HEK293 (cell line): Measurements from ENCODE around the gene ZIC5.
A peak's percentile ranks its signal among the peaks of the same experiment; 100 is the strongest.

Experiments used
- BCL11B ChIP-seq: fragments of 450-650 bp; formaldehyde crosslinking; IDR thresholded peaks from 2 replicates; pipeline ENCODE4 v1.5.1; 2016; ENCODE audit warnings: low read depth, missing biosample characterization, missing genetic modification characterization
- GLI4 ChIP-seq: fragments of 450-650 bp; formaldehyde crosslinking; IDR thresholded peaks from 2 replicates; pipeline ENCODE4 v1.5.1; 2016; ENCODE audit warnings: missing biosample characterization, missing genetic modification characterization
- IKZF3 ChIP-seq: fragments of 450-650 bp; IDR thresholded peaks from 2 replicates; pipeline ENCODE4 v1.5.0; 2018; ENCODE audit warnings: missing biosample characterization, mild to moderate bottlenecking, missing genetic modification characterization, moderate library complexity
- KLF17 ChIP-seq: fragments of 450-650 bp; formaldehyde crosslinking; IDR thresholded peaks from 2 replicates; pipeline ENCODE4 v1.5.1; 2016; ENCODE audit warnings: missing biosample characterization, missing genetic modification characterization
- OVOL3 ChIP-seq: fragments of 450-650 bp; formaldehyde crosslinking; IDR thresholded peaks from 2 replicates; pipeline ENCODE4 v1.5.1; 2016; ENCODE audit warnings: missing biosample characterization, missing genetic modification characterization
- YY1 ChIP-seq: fragments of 450-650 bp; formaldehyde crosslinking; IDR thresholded peaks from 2 replicates; pipeline ENCODE4 v1.5.1; 2018; ENCODE audit warnings: missing biosample characterization, missing genetic modification characterization
- ZEB2 ChIP-seq: fragments of 450-650 bp; formaldehyde crosslinking; IDR thresholded peaks from 2 replicates; pipeline ENCODE4 v1.5.1; 2016; ENCODE audit warnings: missing biosample characterization, missing genetic modification characterization
- ZNF112 ChIP-seq: fragments of 450-650 bp; formaldehyde crosslinking; IDR thresholded peaks from 2 replicates; pipeline ENCODE4 v1.5.0; 2017; ENCODE audit warnings: missing biosample characterization, missing genetic modification characterization
- ZNF18 ChIP-seq: fragments of 450-650 bp; formaldehyde crosslinking; IDR thresholded peaks from 2 replicates; pipeline ENCODE4 v1.5.1; 2016; ENCODE audit warnings: missing biosample characterization, missing genetic modification characterization
- ZNF324 ChIP-seq: fragments of 450-650 bp; formaldehyde crosslinking; IDR thresholded peaks from 2 replicates; pipeline ENCODE4 v1.5.1; 2016; ENCODE audit warnings: missing biosample characterization, missing genetic modification characterization
- ZNF394 ChIP-seq: fragments of 450-650 bp; formaldehyde crosslinking; IDR thresholded peaks from 2 replicates; pipeline ENCODE4 v1.5.1; 2016; ENCODE audit warnings: missing biosample characterization, missing genetic modification characterization, mild to moderate bottlenecking, moderate library complexity, borderline replicate concordance
- ZNF521 ChIP-seq: fragments of 450-650 bp; formaldehyde crosslinking; IDR thresholded peaks from 2 replicates; pipeline ENCODE4 v1.5.1; 2017; ENCODE audit warnings: missing biosample characterization, mild to moderate bottlenecking, missing genetic modification characterization
- ZNF555 ChIP-seq: fragments of 450-650 bp; formaldehyde crosslinking; conservative IDR thresholded peaks from 2 replicates; pipeline ENCODE4 v1.5.1; 2017; ENCODE audit warnings: missing biosample characterization, mild to moderate bottlenecking, missing genetic modification characterization, inconsistent platforms
- ZNF560 ChIP-seq: fragments of 450-650 bp; formaldehyde crosslinking; IDR thresholded peaks from 2 replicates; pipeline ENCODE4 v1.5.1; 2017; ENCODE audit warnings: missing biosample characterization, missing genetic modification characterization, borderline replicate concordance
- ZNF600 ChIP-seq: fragments of 450-650 bp; formaldehyde crosslinking; IDR thresholded peaks from 2 replicates; pipeline ENCODE4 v1.5.1; 2016; ENCODE audit warnings: missing biosample characterization, missing genetic modification characterization
- ZNF639 ChIP-seq: fragments of 450-650 bp; formaldehyde crosslinking; IDR thresholded peaks from 2 replicates; pipeline ENCODE4 v1.5.1; 2016; ENCODE audit warnings: missing biosample characterization, missing genetic modification characterization
- ZNF660 ChIP-seq: fragments of 450-650 bp; IDR thresholded peaks from 2 replicates; pipeline ENCODE4 v1.5.1; 2018; ENCODE audit warnings: missing biosample characterization, mild to moderate bottlenecking, missing genetic modification characterization
- ZSCAN18 ChIP-seq: fragments of 450-650 bp; formaldehyde crosslinking; IDR thresholded peaks from 2 replicates; pipeline ENCODE4 v1.5.1; 2016; ENCODE audit warnings: missing biosample characterization, missing genetic modification characterization
- ZSCAN30 ChIP-seq: fragments of 450-650 bp; IDR thresholded peaks from 2 replicates; pipeline ENCODE4 v1.5.1; 2018; ENCODE audit warnings: missing biosample characterization, mild to moderate bottlenecking, missing genetic modification characterization, moderate library complexity
- TF ChIP-seq, protein P1 (sequence below): fragments of 450-650 bp; formaldehyde crosslinking; IDR thresholded peaks from 2 replicates; pipeline ENCODE4 v1.5.1; 2017; ENCODE audit warnings: missing biosample characterization, missing genetic modification characterization

Gene ZIC5

DNA sequence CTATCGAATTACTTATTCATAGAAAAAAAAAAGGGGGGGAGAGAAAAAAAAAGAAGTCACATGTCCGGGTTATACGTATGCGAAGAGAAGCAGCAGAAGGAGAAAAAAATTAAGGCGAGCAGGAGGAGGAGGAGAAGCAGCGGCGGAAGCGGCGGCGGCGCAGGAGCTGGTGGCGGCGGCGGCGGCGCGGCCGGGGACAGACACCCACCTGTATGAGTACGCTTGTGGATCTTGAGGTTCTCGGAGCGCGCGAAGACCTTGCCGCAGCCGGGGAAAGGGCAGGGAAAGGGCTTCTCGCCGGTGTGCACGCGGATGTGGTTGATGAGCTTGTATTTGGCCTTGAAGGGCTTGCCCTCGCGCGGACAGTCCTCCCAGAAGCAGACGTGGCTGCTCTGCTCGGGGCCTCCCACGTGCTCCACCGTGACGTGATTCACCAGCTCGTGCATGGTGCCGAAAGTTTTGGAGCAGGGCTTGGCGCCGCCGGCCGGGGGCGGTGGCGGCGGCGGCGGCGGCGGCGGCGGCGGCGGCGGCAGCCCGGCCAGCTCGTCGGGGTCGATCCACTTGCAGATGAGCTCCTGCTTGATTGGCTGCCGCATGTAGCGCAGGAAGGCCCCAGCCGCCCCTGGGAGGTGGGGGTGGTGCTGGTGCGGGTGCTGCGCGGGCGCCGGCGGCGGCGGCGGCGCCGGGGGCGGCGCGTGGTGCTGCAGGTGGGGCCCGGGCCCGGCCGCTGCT, 1.5 kb downstream of the ZIC5 start (continued):
- TF ChIP-seq KLF17 (tag by site-specific recombination) (peak; percentile 46; the same call in 1 of the 2 replicates), GLI4 (0 out of 2 replicates have a peak, but pooled peaks have one; percentile 51), ZNF639 (tag by site-specific recombination) (no peak), ZSCAN18 (no peak), ZEB2 (peak; percentile 73), ZNF521 (no peak), ZNF394 (tag by site-specific recombination) (peak; percentile 50; the same call in 1 of the 2 replicates), ZSCAN30 (tag by site-specific recombination) (peak; percentile 52; the same call in 1 of the 2 replicates), ZNF600 (tag by site-specific recombination) (peak; percentile 85), OVOL3 (tag by site-specific recombination) (no peak), ZNF660 (tag by site-specific recombination) (0 out of 2 replicates have a peak, but pooled peaks have one; percentile 9), YY1 (peak; percentile 49), ZNF324 (tag by site-specific recombination) (peak; percentile 26; the same call in 1 of the 2 replicates), IKZF3 (tag by site-specific recombination) (no peak), ZNF112 (tag by site-specific recombination) (no peak), ZNF560 (tag by site-specific recombination) (no peak), ZNF555 (tag by site-specific recombination) (no peak), BCL11B (peak; percentile 87; the same call in 1 of the 2 replicates), ZNF18 (tag by site-specific recombination) (peak; percentile 18; the same call in 1 of the 2 replicates)
- TF ChIP-seq, protein P1, sequence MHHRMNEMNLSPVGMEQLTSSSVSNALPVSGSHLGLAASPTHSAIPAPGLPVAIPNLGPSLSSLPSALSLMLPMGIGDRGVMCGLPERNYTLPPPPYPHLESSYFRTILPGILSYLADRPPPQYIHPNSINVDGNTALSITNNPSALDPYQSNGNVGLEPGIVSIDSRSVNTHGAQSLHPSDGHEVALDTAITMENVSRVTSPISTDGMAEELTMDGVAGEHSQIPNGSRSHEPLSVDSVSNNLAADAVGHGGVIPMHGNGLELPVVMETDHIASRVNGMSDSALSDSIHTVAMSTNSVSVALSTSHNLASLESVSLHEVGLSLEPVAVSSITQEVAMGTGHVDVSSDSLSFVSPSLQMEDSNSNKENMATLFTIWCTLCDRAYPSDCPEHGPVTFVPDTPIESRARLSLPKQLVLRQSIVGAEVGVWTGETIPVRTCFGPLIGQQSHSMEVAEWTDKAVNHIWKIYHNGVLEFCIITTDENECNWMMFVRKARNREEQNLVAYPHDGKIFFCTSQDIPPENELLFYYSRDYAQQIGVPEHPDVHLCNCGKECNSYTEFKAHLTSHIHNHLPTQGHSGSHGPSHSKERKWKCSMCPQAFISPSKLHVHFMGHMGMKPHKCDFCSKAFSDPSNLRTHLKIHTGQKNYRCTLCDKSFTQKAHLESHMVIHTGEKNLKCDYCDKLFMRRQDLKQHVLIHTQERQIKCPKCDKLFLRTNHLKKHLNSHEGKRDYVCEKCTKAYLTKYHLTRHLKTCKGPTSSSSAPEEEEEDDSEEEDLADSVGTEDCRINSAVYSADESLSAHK (tag by site-specific recombination) = 0 out of 2 replicates have a peak, but pooled peaks have one; percentile 31
